ENCODE measurements around the gene ALG9.
"Not testable (repeated sequence)": the region's sequence is repeated elsewhere in the genome, so short reads cannot be mapped to it uniquely, and the experiment has no call there.

The ALG9 gene

DNA sequence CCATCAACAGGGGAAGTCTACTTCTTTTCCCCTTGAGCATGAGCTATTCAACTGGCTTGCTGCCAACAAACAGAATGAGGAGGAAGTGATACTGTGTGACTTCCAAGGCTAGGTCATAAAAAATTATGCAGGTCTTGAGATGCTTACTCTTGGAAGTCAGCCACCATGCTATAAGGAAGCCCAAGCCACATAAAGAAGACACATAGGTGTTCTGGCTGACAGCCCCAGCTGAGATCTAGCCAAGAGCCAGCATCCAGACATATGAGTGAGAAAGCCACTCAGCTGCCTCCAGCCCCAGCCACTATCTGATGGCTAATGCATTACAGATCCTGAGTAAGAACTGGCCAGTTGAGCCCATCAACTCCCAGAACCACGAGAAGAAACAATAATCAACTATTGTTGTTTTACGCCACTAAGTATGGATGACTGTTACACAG lies 74.2 kb downstream of the ALG9 start:
- in situ Hi-C loops (cut with MboI; ENCODE audit: low sequenced_read_pairs), result no loop called here

DNA sequence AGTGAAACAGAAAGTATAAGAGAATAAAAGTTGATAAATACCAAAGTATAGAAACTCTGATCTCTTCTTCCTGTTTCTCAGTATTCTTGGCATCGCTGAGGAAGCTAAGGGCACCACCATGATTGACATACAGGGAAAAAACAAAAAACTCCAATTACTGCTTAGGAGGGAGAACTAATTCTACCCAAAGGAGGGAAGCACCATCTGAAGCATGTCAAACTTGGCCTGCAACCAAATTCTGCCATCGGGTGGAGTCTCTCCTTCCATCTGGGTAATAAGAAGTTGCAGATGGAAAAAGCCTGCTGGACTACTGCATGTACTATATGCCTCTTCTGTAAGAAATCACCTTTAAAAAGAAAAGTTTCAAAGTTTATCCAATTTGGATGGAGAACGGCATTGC lies 74.7 kb downstream of the ALG9 start:
- in situ Hi-C loops (cut with MboI; ENCODE audit: low sequenced_read_pairs), result no loop called here

DNA sequence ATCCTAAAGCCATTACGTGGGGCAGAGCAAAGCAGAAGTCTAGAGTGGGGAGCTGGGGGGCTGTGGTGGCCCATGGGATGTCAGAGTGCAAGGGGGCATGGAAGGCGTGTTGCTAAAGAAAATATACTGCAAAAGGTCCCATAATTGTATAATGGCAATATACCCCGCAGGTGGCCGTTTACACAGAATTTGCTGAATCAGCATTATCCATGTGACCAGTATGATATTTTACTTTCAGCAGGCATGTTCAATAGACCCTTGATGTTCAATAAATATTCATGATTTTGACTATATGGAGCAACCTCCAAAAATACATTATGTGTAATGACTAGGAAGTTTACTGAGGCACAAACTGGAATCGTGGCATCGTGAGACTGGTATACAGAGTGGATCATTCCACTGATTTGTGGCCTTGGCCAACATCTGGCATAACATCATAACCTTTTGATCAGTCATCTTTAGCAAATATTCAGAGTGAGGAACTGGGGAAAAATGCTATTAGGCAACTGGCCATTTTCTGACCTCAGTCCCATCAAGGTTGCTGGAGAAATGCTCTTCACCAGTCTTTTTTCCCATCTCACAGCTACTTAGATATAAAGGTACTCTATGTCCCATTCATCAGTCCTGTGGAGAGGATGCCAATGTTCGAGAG lies 75.9 kb downstream of the ALG9 start:
- in situ Hi-C loops (cut with MboI; ENCODE audit: low sequenced_read_pairs), result no loop called here

DNA sequence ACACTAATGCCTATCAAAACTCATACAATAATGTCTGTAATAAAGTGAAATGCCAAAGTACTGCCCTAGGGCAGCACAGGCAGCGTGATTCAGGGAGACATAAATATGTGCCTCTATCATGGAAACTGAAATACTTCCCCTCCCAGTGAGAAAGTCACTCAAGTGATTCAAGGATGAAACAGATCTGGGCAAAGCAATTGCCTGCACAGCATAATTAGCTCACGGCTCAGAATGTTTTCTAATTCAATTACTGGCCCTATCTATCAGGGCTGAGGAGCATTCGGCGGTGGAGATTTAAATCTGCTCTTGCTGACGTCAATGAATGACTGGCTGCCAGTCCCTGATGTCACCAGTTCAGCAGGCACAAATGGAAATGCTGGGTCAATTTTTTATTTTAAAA lies 77.5 kb downstream of the ALG9 start:
- in situ Hi-C loops (cut with MboI; ENCODE audit: low sequenced_read_pairs), result no loop called here

DNA sequence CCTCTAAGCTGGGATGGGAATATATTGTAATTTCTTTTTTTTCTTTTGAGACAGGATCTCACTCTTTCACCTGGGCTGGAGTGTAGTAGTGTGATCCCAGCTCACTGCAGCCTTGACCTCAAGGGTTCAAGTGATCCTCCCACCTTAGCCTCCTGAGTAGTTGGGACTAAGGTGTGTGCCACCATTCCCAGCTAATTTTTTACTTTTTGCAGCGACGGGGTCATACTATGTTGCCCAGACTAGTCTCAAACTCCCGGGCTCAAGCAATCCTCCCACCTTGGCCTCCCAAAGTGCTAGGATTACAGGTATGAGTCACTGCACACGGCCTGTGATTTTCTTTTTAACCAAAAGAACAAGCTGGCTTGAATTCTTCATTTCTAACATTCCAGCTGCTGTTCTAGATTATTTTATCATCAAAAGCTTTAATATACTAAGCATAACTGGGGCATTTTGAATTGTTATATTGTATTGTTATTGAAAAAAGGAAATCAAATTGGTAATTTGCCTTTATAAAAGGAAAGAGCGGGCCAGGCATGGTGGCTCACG lies 78.4 kb downstream of the ALG9 start:
- in situ Hi-C loops (cut with MboI; ENCODE audit: low sequenced_read_pairs), result no loop called here

DNA sequence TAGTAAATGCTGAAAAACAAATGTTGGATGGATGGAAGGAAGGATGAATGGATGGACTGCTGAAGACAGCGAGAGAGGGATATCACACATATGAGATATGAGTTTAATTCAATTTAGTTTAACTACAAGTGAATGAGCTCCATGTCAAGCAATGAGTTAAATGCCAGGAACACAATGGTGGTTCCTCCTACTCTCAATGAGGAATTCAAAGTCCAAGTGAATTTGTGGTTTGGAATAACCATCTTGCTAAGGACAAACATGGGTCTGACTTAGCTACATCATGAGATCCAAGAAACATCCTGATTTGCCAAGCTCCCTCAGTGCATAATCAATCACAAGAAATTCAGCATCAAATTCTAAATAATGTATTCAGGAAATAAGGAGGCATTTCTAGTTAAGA lies 79.1 kb downstream of the ALG9 start:
- in situ Hi-C loops (cut with MboI; ENCODE audit: low sequenced_read_pairs), result no loop called here

DNA sequence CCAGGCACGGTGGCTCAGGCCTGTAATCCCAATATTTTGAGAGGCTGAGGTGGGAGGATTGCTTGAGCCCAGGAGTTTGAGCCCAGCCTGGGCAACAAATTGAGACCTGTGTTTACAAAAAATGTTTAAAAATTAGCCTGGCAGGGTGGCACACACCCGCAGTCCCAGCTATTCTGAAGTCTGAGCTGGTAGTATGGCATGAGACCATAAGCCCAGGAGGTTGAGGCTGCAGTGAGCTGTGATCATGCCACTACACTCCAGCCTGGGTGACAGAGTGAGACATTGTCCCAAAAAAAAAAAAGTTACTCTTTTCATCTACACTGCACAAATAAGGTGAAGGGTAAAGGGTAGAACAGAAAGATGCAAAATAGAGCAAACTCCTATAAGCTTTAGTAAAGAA lies 82.9 kb downstream of the ALG9 start:
- in situ Hi-C loops (cut with MboI; ENCODE audit: low sequenced_read_pairs), result no loop called here

DNA sequence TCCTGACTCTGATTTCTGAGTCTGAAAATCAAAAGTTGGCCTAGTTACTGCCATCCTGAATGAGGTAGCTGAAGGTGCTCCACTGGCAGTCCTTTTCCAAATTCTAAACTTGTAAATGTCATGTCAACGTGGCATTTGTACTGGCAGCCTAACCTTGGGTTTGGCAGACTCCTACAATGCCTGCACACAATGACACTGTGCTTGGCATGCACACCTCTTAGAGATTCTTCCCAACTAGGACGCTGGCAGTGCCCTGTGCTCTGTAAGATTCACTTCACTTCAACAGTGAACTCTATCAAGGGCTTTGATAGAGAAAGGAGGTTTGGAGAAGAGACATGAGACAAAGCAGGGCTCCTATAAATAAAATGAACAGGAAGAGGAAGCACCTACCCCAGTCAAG lies 83.3 kb downstream of the ALG9 start:
- in situ Hi-C loops (cut with MboI; ENCODE audit: low sequenced_read_pairs), result no loop called here

DNA sequence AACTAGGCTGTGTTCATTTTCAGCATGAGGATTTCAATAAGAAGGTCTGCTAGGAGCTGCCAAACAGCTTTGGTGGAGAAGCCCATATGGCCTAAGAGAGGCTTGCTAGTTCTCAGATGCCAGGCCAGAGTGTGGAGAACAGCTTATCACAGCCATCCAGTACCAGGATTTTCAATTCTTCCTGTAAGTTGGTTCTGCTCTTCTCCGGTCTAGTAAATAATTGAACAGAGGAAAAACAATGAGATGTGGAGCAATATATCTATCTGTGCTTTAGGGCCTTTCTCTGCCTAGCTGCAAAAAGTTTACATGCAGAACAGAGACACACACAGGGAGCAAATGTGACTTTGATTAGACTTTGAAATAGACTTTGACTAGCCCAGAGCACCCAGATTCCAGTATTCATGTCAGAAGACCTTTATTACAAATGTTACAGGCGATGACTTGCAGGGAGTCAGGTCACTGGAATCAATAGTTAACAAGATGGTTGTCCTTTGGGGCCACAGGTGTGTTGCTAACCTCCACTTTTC lies 85.4 kb downstream of the ALG9 start:
- in situ Hi-C loops (cut with MboI; ENCODE audit: low sequenced_read_pairs), result no loop called here

DNA sequence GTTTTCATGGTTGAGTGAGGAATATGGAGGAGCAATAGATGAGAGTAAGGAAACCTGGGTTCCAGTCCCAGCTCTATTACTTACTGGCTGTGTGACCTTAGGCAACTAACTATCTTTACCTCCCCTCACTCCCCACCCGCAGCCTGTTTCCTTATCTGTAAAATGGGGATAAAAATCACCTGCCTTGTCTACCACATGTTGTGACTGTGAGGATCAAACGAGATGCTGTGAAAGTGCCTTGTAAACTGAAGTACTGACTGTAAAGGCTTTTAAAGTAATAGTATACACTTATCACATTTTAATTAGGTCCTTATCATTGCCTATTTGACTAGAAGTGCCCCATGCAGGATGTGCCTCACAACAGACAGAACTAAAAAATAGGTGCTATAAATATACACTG lies 86.3 kb downstream of the ALG9 start:
- in situ Hi-C loops (cut with MboI; ENCODE audit: low sequenced_read_pairs), result no loop called here

DNA sequence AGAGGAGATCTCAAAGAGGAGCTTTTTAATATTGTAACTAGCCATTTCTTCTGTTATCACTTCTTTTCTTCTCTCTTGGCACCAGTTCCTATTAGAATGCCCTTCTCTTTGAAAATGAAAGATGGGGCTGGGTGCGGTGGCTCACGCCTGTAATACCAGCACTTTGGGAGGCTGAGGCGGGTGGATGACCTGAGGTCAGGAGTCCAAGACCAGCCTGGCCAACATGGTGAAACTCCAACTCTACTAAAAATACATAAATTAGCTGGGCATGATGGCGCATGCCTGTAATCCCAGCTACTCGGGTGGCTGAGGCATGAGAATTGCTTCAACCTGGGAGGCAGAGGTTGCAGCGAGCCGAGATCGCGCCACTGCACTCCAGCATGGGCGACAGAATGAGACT lies 87.1 kb downstream of the ALG9 start:
- in situ Hi-C loops (cut with MboI; ENCODE audit: low sequenced_read_pairs), result not testable (repeated sequence)

DNA sequence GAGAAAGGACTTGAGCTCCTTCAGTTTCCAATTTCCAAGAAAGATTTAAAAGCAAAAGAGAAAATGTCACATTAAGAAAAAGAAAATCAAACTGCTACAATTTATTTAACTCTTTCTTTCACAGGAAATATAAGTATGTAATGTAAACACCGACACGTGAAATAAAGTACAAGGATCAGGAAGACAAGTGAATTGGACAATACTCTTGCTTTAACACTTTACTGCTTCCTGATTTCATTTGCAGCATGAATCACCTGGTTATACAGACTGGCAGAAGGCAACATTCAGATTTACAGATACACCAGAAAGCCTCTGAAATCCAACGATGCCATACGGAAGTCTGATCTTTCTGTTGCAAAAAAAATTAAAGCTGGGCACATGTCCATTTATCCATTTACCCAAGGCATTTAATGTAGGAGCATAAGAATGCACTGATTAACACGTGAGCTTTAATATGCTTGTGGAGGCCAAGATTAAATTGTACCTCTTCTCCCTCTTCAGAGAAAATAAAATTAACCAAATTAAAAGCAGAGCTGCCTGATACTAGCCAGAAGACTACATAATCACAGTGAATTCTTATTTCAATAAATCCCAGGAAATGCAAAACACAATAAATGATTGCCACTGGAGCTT lies 89.2 kb downstream of the ALG9 start:
- in situ Hi-C loops (cut with MboI; ENCODE audit: low sequenced_read_pairs), result no loop called here

DNA sequence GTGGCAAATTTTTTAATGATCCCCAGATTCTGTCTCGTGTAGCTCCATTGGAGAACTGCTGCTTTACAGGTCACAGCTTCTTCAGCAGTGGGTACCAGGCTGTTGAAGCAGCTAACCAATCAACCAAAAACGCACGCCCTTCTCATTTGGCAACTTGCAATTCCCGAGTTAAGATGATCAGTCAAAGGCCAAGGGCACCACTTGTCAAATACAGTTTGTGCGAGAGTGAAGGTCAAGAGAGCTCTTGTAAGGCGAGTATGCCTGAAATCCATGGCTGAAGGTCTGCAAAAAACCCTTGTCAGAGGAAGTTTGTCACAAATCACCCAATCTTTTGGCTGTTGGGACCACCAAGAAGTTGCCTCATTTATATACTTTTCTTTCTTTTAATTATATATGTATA lies 92.3 kb downstream of the ALG9 start:
- in situ Hi-C loops (cut with MboI; ENCODE audit: low sequenced_read_pairs), result loop anchor here (10.0 kb wide), 1 partner anchor 194 kb away; no protein-coding TSS in a partner anchor

DNA sequence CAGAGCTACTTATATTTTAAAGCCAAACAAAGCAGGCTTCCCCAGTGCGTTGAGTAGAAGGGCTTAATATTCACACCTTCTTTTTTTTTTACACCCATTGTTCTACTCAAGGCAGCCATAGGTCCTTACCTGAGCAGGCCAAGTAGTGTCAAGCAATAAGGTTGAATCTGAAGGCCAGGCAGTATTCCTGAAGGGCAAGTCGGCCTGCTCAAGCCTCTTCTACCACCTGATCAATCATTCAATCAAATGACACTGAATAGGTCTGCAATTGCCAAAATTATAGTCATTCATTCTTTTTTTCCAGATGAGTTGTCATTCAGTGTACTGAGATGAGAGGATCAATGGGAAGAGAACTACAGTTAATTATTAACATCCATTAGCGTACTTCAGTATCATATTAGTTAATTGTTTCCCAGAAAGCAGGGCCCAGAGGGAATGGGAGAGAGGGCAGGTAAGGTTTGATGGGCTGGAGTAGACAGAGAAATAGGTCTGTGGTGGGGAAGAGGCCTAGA lies 93.3 kb downstream of the ALG9 start:
- in situ Hi-C loops (cut with MboI; ENCODE audit: low sequenced_read_pairs), result loop anchor here (10.0 kb wide), 1 partner anchor 193 kb away; no protein-coding TSS in a partner anchor

DNA sequence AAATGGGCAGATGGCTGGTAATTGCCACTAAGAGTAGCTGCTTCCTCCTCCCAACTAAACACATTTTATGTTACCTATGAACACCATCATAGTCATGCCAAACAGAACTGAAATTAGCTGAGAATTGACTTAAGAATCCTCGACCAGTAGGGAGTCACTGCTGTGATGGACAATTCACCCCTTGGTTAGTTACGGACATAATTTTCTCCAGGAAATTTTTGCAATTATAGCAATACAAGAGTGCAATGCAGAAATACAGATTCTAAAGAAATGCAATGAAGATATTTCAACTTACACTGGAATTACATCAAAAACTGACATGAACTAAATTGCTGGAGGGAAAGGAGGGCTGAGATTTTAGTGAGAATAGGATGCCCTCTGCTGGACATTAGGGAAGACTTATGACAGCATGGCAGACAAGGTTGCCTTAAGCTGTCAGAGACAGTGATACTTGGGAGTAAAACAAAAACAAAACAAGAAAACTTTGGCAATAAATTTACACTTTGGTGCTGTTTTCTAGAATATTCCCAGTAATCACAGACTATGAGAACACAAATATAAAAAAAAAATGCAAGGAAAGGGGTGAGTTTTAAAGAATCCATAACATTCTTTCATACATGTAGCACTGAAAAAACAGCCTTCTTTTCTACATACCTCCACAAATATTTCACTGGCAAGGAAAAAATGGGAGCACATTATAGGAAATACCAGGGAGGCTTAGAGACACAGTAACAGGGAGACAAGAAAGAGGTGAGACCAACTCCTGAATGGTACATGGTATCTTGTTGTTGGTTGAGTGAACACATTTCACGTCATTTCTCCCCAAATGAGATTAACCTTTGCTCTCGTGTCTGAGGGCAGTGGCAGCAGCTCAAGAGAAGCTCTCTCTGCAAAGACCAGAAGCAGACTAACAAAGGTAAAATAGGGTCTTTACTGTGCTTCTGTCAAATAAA lies 94.0 kb downstream of the ALG9 start:
- in situ Hi-C loops (cut with MboI; ENCODE audit: low sequenced_read_pairs), result loop anchor here (10.0 kb wide), 1 partner anchor 193 kb away; no protein-coding TSS in a partner anchor

DNA sequence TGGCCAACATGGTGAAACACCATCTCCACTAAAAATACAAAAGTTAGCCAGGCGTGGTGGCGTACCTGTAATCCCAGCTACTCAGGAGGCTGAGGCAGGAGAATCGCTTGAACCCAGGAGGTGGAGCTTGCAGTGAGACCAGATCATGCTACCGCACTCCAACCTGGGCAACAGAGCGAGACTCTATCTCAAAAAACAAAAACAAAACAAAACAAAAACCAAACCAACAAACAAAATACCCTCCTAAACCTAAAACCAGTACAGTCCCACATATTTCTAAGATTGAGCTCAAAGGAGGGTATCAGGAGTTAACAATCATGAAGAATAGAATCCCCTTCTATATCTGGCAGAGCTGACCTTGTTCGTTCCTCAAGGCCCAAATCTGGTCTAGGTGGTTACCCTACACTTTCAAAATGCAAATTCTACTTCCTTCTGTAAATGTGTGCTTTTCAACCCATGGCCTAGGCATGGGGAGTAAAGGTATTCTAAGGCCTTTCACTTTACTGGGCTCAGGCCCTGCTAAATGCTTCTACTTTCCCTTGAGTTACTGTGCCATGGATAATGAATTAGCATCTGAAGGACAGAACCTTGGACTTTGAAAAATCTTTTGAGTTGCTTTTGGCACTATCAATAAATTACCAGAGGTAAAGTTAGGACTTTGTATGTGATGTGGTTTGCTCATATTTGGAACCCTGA lies 94.8 kb downstream of the ALG9 start:
- in situ Hi-C loops (cut with MboI; ENCODE audit: low sequenced_read_pairs), result loop anchor here (10.0 kb wide), 1 partner anchor 192 kb away; no protein-coding TSS in a partner anchor

DNA sequence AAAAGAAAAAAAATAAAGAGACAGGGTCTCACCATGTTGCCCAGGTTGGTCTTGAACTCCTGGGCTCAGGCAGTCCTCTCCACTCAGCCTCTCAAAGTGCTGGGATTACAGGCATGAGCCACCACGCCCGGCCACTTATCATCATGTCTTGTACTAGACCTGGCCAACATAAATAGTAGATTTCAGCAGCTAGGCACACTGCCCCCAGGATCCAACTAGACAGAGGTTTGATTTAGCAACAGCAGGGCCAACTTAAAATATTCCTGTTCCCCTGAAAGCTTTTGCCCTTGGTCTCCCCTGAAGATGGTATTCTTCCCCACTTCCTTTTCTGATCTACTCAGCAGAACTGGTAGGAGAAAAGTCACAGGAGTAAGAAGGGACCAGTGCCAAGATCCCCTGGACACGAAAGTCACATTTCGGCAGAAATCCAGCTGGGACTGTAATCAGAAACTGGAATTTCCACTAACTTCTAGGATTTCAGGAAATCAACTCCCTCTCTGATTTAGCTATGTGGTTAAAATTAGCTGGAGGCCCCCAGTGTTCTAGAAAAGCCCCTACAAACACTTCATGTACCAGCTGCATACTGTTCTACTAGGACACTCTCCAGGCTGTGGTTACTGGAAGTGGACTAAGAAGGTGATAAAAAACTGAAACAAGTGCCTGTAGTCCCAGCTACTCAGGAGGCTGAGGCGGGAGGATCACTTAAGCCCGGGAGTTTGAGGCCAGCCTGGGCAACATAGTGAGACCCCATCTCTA lies 96.2 kb downstream of the ALG9 start:
- in situ Hi-C loops (cut with MboI; ENCODE audit: low sequenced_read_pairs), result loop anchor here (10.0 kb wide), 1 partner anchor 190 kb away; no protein-coding TSS in a partner anchor

DNA sequence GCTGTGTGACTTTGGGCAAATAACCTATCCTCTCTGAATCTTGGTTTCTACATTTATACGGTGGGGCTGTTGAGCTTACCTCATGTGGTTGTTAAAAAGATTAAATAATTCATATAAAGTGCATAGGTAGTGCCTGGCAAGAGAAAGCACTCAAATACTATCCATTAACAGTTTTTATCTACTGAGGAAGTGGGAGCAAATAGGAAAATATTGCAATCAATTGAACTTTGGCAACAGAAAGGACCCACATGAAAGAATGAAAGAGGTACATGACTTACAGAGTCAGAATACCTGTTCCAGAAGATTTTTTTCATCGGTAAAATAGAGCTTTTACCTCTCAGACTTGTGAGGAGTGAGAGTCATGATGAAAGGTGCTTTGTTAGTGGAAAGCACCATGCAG lies 98.8 kb downstream of the ALG9 start:
- in situ Hi-C loops (cut with MboI; ENCODE audit: low sequenced_read_pairs), result loop anchor here (10.0 kb wide), 1 partner anchor 188 kb away; no protein-coding TSS in a partner anchor

DNA sequence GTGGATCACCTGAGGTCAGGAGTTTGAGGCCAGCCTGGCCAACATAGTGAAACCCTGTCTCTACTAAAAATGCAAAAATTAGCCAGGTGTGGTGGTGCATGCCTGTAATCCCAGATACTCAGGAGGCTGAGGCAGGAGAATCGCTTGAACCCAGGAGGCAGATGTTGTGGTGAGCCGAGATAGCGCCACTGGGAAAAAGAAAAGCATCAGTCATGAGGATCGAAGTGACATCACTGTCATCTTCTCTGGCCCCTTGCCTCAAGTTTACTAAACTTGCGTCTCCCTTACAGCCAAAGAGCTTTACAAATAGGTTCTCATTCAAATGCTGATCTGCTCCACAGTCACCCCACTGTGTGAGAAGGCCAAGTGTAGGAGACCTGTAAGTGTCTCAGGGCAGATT lies 100.2 kb downstream of the ALG9 start:
- in situ Hi-C loops (cut with MboI; ENCODE audit: low sequenced_read_pairs), result loop anchor here (10.0 kb wide), 1 partner anchor 186 kb away; no protein-coding TSS in a partner anchor

Measured in HL-60/S4 treated with phorbol 12-myristate 13-acetate at 8.2 ng/mL for 4 days and 3 days (cell line).